ENCODE results near the gene TRIO.

TRIO gene

DNA sequence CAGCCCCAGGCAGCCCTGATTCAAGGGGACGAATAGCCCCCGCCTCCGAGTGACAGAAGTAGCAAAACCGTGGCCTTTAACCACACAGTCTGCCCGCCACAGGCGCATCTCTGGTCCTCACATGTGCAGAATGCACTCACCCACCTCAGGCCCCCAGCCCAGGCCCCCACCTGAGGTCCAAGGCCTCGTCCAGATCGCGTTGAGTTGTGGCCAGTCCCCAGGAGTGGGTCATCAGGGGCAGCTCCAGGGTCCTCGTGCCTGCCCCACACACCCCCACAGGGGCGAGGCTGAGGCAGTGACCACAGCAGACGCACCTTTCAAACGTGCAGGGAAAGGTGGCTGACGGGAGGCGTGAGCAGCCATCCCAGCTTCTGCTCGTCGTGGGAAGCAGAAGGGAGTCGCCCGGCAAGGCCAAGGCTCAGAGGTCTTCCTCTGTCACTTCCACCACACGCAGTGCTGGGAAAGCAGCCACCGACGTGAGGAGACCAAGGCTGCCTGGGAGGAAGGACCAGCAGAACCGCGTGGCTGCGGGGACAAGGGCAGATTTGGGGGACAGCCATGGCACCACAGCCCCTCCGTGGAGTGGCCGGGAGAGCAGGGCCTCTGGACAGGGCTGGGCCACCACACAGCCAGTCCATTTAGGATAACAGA is 360.7 kb downstream of the TRIO start:
- DNase-seq = no peak

- no peak for DNase-seq
Observed at GRCh38 chr5:14504332-14504727, 361.2 kb downstream of the TRIO start.

DNA sequence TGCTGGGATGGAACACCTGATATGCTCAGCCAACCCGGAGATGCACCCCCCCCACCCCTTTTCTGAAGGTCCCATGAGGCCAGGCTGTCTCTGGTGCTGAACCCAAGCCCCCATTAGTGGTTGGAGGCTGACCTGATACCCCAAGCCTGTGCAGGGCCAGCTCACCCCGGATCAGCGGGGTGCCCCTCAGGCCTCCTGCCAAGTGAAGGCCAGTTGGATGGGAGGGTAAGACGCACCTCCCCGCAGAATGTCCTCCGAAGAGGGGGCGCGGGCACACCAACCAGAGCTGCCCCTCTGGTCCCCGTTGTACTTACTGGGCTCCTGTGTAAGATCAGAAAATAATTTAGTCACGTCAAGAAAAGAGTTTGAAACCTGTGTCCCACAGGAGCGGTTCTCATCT is 361.7 kb downstream of the TRIO start:
- no peak for DNase-seq

DNA sequence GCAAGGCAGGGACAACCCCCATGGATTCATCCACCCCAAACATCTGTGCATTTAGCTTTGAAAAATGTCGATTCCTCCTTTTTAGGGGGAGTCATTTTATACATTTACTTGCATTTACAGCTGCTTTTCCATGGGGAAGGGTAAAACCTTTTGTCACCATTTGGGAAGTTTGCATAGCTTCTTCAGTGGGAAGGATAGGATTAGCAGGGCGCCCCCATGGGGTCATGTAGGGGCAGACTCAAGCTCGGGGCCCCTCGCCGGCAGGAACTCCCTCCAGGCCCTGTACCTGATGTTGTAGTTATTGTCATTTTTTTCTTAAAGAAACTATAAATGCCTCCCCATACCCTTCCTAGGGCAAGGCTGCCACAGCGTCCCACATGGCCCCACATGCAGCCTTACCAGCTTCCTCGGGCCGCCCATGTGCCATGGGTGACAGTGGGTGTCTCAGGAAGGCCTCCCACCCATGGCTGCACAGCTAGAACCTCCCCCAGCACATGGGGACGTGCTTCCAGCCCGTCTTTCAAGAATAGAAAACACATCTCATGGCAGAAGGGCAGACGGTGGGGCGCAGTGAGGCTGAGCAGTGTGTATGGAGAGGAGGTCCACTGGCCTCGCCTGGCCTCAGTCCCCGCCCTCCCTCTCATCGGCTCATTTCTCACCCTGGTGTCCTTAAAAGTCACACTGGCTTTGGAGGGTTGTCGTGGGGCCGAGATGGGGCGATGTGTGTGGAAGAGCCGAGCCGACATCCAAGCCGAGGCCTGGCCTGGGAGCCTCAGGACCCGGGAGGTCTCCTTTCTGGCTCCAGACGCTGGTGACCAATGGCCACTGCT is 362.4 kb downstream of the TRIO start:
- no peak for DNase-seq

- DNase-seq = no peak
Observed at GRCh38 chr5:14506140-14506538, 363.0 kb downstream of the TRIO start.

DNA sequence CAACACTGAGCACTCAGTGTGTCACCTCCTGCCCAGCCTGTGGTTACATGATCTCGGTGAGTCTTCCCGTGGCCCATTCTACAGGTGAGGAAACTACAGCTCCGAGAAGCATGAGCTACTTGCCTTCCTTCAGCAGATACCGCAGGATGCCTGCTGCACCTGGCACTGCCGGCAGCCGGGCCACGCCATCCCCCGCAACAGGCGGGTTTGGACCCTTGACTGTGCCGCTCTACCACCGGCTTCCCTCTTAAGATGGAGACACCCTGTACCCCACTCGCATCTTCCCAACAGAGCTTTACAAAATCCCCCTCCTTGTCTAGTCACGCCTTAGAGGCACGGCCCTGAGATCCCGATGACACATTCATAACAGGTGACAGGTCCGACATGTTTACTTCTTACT is 363.5 kb downstream of the TRIO start:
- DNase-seq = no peak

GRCh38 chr5:14507156-14507941 is 364.2 kb downstream of the TRIO start:
- no peak for DNase-seq

GRCh38 chr5:14508046-14508445 is 364.9 kb downstream of the TRIO start:
- no peak for DNase-seq

GRCh38 chr5:14509556-14509955 is 366.4 kb downstream of the TRIO start:
- DNase-seq = no peak

DNA sequence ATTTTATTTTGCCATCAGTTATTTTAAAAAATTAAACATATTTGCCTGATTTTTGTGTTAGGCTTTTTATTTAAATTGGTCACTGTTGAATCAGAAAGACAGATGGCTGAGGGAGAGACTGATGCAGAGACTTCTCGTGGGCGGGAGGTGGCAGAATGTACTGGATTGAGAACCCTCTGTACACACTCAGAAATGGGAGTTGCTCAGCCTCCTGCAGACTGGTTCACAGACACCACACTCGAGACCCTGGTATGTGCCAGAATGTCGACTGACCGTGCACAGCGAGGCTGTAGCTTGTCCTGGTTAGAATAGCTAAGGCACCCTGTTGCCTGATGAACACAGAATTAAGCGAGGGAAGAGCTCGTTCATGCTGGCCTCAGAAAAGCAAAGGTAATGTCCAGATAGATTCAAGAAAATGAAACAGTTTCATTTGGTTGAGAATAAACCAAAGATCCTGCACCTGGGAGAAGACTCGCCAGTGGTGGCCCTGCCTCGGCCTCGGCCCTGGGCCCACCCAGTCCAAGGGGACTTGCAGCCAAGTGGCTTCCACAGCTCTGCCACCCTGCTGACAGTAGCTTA is 367.1 kb downstream of the TRIO start:
- DNase-seq = no peak

- DNase-seq = no peak
Observed at GRCh38 chr5:14510880-14511279, 367.7 kb downstream of the TRIO start.

- no peak for DNase-seq
Observed at GRCh38 chr5:14512574-14512973, 369.4 kb downstream of the TRIO start.

GRCh38 chr5:14513266-14513665 is 370.1 kb downstream of the TRIO start:
- DNase-seq = no peak

DNA sequence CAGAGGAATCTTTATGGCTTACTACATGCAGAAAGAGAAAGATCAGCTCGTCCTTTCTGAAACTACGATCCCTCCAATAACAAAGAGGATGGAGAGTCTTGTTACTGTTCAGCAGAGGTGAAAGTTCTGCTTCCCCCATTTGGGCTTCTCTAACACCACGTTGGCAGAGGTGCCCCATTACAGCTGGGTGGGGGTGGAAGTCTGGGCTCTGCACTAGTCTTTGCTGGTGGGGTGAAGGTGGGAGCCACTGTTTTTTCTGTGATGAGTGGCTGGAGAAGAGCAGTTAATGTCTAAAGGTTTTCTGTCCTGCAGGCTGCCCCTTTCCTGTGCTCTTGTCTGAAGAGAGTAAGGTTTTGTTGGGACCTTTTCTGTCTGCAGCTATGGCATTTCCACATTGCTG is 373.8 kb downstream of the TRIO start:
- DNase-seq = no peak

DNA sequence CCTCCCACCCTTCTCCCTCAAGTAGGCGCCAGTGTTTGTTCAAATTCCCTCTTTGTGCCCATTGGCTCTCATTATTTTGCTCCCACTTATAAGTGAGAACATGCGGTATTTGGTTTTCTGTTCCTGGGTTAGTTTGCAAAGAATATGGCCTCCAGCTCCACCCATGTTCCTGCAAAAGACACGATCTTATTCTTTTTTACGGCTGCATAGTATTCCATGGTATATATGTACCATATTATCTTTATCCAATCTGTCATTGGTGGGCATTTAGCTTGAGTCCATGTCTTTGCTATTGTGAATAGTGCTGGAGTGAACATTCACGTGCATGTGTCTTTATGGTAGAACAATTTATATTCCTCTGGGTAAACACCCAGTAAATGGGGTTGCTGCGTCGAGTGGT is 375.5 kb downstream of the TRIO start:
- no peak for DNase-seq

- no peak for DNase-seq
Observed at GRCh38 chr5:14521748-14522147, 378.6 kb downstream of the TRIO start.

DNA sequence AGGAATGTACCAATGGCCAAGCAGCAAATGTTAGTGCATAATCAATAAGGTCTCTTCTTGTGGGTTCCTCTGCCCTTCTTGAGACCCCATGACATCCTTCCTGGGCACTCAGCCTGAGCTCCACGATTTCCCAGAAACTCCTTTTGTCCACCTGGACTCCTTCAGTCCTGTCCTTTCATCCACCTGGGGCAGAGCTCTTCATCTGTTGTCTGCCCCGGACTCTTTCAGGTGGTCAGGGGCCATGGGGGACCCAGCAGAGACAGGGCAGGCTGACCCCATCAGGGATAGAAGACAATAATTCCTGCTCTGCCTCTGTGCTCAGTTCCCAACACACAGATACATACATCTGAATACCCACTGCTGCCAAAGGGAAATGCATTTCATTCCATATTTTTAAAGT is 379.6 kb downstream of the TRIO start:
- no peak for DNase-seq

GRCh38 chr5:14523243-14524034 is 380.3 kb downstream of the TRIO start:
- no peak for DNase-seq

DNA sequence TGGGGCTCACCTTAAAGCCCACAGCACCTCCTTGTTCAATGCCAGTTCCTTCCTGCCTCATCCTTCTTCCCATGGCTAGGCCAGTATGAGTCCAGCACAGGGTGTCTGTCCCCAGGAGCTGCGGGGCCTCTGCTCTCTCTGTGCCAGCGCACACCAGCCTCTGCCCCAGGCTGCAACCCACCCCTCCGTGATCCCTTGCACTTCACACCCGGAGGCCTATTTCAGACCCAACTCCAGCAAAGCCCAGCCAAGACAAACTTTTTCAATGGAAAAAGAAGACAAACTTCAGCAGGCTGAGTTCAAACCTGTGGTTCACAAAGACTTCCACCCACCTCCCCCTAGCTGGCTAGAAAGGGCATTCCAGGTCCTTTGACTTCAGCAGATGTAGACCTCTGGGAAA is 382.3 kb downstream of the TRIO start:
- no peak for DNase-seq

GRCh38 chr5:14526493-14526892 is 383.4 kb downstream of the TRIO start:
- DNase-seq = no peak

GRCh38 chr5:14528115-14528514 is 385.0 kb downstream of the TRIO start:
- no peak for DNase-seq

DNA sequence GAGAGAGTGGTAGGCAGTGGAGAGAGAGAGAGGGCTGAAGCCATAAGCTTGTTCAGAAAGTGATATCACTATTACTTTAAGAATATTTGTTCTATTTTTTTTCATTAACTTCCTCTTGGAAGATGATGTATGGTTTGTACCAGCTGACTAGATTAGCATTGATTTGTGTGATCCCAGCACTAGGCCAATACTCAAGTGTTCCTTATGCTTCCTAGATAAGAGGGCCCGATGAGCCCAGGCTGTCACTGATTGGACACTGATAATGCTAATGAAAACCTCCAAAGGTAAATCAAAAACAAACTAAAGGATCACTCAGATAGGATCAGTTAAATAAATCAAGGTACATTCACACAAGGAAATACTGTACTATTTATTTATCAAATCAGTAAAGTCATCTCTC is 385.8 kb downstream of the TRIO start:
- DNase-seq = no peak

GRCh38 chr5:14531668-14532067 is 388.5 kb downstream of the TRIO start:
- DNase-seq = no peak

All from activated CD4-positive, alpha-beta T cell treated with anti-CD3 and anti-CD28 coated beads for 48 hours (primary cell).